Erythroblast (primary cell): ENCODE results near the gene BRD1.

Experiments
- GATA1 ChIP-seq: IDR thresholded peaks from 2 replicates; pipeline ENCODE4 v1.6.1; 2011; ENCODE audit warnings: low read depth, mild to moderate bottlenecking, control low read depth, low read length, moderate library complexity
- POLR2A ChIP-seq: IDR thresholded peaks from 2 replicates; pipeline ENCODE4 v1.6.1; 2011; ENCODE audit warnings: mild to moderate bottlenecking, low read length

DNA sequence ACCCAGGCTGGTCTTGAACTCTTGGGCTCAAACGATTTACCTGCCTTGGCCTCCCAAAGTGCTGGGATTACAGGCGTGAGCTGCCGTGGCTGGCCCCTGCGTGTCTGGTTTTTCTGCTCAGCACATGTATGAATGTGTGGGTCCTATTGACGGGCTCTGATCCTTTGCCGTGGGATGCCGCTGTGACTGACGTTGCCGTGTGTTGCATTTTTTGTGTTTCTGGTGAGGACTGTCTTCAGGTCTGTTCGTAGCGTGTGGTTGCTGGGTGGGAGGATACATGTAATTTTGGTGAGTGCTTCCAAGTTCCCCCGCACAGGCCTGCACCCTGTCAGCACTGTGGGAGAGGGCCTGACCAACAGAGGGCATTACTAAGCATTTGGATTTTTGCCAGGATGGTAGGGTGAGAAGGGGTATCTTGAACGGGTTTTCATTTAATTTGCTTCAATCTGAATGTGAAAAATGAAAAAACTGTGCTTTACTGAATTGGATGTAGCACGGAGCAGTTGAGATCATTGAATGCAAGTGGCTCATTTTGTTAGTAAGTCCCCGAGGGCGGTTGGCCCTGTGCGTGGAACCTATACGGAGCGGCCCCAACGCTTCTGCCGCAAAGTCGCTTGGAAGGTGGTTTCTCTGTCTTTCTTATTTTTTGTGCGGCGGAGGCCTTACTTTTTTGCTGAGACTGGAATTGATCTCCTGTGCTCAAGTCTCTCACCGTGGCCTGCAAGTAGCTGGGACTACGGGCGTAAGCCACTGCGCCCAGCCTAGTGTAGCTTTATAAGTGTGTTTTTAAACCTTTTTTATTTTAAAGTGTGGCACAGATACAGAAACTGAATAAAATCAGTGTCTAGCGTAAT is 34.2 kb upstream of the BRD1 start:
- TF ChIP-seq POLR2A (no peak), GATA1 (no peak)
